Epithelial cell of esophagus (primary cell): Measurements from ENCODE around the gene CDH6.

Source experiments
- DNase-seq: peaks from one replicate; pipeline ENCODE4 v3.0.0; 2010; ENCODE audit warnings: low read depth
- H3K4me3 ChIP-seq: 2 replicates; pipeline ENCODE4 v1.5.1; 2011; ENCODE audit warnings: mild to moderate bottlenecking, low read length, control low read depth
- TF ChIP-seq, protein P1 (sequence below): IDR thresholded peaks from 2 replicates; pipeline ENCODE4 v1.5.1; 2011; ENCODE audit warnings: low read depth, mild to moderate bottlenecking, low read length, control low read depth, inconsistent platforms; ENCODE audit not compliant: insufficient read depth; ENCODE audit errors: missing control alignments

Gene CDH6

DNA sequence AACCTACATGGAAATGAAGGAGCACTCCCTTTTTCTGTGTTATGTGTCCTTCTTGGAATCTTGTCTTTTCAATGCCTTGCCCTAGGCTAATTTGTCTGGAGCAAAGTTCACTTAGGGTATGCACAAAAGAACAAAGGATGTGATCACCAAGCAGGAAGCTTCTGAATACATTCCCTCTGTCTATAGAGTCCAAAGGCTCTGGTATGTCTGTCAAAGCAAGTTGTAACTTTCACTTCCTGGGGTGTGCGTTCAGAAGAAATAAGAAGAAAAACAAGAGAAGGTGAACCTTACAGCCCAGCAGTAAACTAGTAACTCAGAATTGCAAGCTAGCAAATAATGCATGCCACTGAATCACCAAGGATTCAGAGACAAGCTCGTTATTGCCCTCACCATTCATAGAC lies 31.7 kb upstream of the CDH6 start:
- TF ChIP-seq, protein P1, sequence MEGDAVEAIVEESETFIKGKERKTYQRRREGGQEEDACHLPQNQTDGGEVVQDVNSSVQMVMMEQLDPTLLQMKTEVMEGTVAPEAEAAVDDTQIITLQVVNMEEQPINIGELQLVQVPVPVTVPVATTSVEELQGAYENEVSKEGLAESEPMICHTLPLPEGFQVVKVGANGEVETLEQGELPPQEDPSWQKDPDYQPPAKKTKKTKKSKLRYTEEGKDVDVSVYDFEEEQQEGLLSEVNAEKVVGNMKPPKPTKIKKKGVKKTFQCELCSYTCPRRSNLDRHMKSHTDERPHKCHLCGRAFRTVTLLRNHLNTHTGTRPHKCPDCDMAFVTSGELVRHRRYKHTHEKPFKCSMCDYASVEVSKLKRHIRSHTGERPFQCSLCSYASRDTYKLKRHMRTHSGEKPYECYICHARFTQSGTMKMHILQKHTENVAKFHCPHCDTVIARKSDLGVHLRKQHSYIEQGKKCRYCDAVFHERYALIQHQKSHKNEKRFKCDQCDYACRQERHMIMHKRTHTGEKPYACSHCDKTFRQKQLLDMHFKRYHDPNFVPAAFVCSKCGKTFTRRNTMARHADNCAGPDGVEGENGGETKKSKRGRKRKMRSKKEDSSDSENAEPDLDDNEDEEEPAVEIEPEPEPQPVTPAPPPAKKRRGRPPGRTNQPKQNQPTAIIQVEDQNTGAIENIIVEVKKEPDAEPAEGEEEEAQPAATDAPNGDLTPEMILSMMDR: no peak
- H3K4me3 ChIP-seq: no peak overlapping the region
- peak; percentile 43 for DNase-seq

DNA sequence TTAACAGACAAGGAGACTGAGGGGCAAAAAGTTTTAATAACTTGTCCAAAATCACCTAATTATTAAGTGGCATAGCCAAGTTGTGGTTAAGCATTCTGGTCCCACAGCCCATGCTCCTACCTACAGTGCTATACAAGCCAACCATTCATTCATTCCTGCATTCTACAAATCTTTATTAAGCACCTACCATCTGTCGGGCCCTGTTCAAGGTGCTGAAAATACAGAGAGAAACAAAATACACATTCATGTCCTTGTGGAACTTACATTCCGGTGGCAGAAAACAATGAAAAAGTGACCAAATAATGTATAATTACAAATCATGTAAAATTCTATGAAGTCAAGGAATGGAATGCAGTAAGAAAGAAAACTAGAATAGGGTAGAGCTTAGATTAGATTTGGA lies 27.8 kb upstream of the CDH6 start:
- TF ChIP-seq, protein P1: no peak
- no peak overlapping the region for H3K4me3 ChIP-seq
- peak; percentile 5 for DNase-seq

DNA sequence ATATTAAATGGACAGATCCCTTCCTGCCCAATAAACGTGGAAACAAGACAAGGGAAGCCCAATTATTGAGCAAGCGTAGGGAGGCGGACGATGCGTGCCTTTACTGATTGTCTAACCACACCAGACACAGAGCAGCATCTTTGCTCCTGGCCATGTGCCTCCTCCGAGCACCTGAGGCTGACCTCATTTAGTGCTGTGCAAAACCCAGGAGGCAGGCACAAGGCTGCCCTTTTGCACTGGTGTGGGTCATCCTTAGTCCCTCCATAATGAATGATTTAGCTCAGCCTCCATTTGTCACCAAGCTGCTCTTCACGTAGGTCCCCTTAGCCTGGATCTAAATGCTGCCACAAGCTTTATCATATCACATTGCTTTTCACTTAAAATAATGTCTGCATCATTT lies 24.1 kb upstream of the CDH6 start:
- H3K4me3 ChIP-seq: no peak overlapping the region
- TF ChIP-seq, protein P1: no peak

DNA sequence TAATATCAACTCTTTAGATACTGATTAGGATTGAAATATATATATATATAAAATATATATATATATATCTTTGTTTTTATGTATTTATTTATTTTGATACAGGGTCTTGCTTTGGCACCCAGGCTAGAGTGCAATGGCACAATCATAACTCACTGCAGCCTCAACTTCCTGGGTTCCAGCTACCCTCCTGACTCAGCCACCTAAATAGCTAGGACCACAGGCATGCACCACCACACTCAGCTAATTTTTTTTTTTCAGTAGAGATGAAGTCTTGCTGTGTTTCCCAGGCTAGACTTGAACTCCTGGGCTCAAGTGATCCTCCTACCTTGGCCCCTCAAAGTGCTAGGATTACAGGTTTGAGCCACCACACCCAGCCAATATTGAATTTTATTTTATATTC lies 20.6 kb upstream of the CDH6 start:
- DNase-seq: no peak
- H3K4me3 ChIP-seq: no peak overlapping the region
- TF ChIP-seq, protein P1: no peak

More for the DNA sequence above, 24.1 kb upstream of the CDH6 start:
- no peak for DNase-seq

DNA sequence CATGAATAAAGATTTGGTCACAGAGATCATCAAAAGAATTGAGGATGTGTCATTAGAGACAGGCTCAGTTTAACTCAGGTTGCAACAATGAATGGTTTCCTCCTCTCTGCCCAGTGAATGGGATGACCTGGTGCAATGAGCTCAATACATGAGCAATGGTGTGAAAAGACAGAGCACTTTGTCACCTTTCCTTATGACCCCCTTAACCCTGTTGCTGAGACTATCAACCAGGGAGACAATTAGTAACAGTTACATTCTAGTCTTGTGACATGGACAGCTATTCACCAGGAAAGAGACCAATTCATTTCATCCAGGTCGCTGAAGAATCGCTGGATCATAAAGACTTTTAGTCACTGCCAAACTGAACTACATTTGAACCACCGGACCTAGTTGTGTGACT lies 19.9 kb upstream of the CDH6 start:
- no peak for DNase-seq
- TF ChIP-seq, protein P1: no peak
- H3K4me3 ChIP-seq: no peak overlapping the region

DNA sequence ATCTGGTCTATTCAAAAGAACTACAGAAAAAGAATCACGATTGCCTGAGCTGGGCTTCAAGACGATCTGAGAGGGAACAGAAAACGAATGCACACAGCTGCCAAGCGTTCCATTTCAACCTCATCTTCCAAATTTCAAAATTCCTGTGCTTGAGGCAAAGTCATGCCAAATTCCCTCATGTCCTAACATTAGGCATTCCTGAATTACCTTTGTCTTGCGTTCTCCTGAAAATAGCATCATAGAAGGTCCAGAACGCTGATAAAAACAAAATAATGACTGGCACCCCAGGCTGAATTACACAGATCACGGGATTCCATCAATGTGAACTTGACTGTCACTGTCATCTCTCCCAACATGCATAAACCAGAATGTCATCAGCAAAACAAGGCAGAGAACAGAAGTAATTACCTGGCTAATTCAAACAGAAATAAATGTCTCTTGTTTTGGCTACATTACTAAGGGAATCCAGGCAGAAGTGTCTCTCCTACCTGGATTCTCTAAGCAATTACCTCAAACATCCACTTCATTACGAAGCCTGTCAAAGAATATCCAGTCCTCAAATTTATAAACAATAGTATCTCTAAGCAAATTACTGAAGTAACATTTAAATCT lies 12.0 kb upstream of the CDH6 start:
- no peak for DNase-seq
- TF ChIP-seq, protein P1: no peak
- H3K4me3 ChIP-seq: no peak overlapping the region

DNA sequence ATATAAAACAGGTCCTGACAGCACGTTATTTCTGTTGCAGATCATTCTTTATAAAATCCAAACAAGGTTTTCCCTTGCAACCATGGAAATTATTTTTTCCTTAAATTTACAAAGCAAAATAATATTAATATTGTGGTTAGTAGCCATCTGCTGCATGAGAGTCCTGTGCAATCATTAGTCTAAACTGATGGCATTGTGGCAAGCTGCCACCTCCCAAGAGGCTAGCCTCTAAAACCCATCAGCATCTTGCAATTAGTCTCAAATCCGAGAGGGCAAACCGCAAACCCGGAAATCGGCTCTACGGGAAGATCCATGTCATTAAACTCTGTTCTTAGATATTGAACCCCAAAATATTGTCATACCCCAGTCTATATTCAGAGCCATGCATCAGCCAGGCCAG lies 11.3 kb upstream of the CDH6 start:
- DNase-seq: no peak
- TF ChIP-seq, protein P1: no peak
- H3K4me3 ChIP-seq: no peak overlapping the region
